Measurements from ENCODE around the gene PMEL.
"Not testable (repeated sequence)": the region's sequence is repeated elsewhere in the genome, so short reads cannot be mapped to it uniquely, and the experiment has no call there.

The PMEL gene

DNA sequence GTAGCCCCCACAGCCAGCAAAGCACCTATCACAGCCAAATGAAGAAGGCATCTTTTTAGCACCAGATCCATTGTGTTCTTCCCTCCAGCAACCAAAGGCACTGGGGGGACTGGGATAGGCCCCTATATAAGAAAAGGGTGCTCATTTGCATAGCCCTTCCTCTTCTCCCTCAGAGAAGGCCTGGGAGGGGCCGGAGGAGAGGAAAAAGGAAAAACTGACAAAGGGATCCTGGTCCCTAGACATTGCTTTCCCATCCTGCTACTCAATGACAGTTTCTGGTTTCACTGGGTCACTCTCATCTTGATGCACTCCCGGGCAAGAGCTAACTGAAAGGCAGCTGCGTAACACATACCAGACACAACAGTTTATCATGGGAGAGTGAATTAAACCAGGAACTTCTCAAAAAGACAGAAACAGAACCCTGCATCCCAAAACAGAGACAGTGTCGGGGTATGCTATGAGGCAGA is at the start of gene PMEL:
PMEL (minus strand) TSS at position 102 of the 467 bp plus-strand sequence; CDS start at position 71, 31 bp downstream.
- DNase-seq, result no peak

DNA sequence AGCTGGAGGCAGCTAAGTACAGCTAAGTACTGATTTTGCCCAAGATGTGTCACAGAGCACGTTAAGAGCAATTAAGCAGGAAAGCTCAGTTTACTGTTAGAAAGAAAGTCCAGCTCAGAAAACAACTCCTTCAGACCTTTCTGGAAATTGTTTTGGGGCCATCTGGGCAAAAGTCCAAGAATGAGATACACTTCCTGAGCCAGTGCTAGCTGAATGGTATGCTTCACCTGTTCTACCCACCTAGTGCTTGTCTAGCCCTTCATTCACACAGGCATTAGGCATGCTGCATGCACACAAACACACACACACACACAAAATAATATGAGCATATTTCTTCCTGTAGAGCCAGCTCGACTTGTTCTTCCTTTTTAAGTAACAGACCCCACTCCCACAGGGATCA is 48.4 kb upstream of the PMEL start:
- peak; percentile 14 for DNase-seq

DNA sequence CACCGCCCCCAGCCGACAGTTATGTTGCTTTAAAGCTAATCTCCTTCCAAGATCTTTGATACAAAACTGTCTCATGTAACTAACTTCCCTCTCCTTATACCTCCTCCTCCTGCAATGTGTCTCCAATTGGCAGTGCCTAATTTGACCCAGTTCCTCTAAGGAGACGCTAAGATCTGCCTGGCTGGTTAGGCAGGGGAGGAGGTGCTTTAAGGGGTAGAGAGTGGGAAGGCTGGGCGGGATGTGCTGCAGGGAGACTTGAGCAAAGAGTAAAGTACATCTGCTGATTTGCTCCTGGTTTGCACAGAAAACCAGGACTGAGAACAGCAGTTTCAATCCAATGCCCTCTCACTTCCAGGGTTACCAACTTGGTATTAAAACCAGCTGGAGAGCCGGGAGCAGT is 47.6 kb upstream of the PMEL start:
- DNase-seq, result no peak

DNA sequence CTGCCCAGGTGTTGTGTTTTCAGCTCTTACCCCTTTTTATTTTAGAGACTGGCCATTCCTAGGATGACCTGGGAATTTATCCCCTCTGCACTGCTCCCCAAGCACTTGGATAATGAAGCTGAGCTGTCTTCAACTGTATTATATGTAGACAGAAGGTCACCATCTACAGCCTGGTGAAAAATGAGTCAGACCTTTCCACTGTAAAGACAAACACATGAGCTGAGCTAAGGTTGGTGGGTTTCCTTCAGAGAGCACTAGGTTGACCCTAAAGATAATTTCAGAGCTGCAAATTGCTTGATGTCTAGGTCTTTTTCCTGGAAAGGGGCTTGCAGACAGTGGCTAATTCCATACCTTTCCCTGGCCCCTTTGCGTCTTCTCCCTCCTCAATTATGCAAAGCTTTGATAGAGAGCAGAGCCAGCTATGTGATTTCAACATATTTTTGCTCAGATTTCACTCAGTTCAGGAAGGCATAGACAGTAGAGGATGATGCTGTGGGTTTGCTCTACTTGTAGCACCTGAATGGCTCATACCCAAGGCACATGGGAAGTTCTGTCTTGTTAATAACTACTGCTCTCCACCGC is 45.8 kb upstream of the PMEL start:
- DNase-seq, result no peak

DNA sequence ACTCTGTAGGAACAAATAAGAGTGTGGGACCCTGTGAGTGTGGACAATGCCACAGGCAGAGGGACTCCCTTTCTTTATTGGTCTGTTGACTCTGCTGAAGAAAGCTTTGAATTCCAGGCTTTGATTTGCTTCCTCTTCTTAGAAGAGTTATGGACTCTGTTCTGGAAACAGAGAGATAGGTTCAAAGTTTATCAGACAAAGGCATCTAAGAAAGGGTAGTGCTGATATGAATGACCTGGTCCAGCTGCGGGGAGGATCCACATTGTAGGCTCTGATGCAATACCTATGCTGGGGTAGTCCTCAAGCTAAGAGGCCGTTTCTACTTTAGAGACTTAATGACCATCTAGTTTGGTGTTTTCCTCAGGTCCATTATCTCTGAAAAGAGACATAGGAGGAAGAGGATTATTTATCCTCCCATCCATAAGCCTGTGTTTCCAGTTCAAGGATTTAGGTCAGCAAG is 44.3 kb upstream of the PMEL start:
- DNase-seq, result no peak

DNA sequence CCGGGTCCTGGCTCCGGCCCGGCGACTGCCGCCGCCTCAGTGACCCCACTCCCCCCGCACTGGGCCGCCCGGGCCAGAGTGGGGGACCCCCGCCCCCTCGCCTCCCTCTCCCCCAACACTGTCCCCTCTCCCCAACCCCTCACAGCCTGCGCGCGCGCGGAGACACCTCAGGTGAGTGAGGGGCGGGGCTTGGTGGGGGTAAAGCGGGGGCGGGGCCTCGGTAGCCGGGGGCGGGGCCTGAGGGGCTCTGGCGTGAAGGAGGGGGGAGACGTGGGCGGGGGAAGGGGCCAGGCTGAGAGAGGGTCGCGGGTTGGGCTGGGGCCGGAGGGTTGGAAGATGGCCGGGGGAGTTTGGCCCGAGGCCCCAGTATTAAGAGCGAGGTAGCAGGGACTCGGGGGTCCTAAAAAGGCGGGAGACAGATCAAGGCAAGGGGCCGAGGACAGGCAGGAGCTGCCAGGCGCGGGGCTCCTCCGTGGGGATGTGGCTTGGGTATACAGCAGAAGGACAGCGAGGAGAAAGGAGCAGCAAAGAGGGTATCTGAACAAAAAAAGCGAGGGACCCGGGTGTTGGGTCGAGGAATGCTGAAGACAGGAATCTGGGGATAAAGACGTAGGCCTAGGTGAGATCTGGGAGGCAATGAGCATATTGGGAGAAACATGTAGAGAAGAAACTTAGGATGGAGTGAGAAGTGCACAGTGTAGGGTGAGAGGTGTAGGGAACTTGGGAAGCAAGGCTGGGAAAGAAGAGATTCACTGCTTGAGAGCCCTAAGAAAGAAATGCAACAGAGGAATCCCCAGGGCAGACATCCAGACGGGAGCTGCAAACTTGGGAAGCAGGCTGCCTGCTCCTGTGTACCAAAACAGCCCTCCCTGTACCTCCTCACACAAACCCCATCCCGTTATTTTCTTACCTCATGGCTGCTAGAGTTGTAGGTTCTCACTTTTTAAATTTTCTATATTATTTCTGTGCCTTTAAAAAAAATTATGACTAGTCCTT is 42.0 kb upstream of the PMEL start:
- peak; percentile 72 for DNase-seq

DNA sequence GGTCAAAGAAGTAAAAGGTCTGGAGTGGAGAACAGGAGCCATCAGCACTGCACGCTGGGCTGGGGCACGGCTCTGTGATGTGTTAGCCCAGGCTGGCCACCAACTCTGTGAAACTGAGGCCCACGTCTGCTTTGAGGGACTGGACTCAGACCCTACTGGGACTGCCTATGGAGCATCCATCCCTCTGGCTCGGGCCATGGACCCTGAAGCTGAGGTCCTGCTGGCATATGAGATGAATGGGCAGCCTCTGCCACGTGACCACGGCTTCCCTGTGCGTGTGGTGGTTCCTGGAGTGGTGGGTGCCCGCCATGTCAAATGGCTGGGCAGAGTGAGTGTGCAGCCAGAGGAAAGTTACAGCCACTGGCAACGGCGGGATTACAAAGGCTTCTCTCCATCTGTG is 38.4 kb upstream of the PMEL start:
- DNase-seq, result no peak

DNA sequence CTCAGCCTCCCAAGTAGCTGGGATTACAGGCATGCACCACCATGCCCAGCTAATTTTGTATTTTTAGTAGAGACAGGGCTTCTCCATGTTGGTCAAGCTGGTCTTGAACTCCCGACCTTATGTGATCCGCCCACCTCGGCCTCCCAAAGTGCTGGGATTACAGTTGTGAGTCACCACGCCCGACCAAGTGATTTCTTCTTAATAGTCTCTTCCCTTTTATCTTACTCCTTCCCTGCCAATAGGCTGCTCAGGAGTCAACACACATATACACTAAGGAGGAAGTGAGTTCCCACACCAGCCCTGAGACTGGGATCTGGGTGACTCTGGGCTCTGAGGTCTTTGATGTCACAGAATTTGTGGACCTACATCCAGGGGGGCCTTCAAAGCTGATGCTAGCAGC is 37.5 kb upstream of the PMEL start:
- not testable (repeated sequence) for DNase-seq

DNA sequence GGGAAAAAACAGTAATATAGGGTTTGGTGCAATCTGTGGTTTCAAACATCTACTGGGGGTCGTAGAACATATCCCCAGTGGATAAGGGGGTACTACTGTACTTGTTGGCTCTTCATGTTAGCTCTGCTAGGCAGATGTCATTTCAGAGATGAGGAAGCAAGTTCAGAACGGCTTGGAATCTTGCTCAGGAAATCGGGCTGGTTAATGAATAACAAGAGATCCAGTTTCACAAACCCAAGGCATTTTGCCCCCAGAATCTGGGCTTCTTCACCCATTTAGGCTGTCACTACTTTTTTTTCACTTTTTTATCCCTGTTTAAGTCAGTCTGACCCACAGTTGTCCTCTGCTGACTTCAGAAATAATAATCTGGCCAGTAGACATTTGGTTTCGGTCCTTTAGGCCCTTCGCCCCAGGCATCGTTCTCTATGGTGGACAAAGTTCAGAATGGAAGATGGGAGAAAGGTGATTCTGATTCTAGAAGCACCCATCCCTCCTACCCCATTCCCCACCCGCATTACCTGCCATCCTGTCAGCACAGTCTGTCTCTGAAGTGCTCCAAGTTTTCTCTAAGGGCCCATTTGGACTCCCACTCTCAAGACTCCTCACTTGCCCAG is 35.8 kb upstream of the PMEL start:
- no peak for DNase-seq

DNA sequence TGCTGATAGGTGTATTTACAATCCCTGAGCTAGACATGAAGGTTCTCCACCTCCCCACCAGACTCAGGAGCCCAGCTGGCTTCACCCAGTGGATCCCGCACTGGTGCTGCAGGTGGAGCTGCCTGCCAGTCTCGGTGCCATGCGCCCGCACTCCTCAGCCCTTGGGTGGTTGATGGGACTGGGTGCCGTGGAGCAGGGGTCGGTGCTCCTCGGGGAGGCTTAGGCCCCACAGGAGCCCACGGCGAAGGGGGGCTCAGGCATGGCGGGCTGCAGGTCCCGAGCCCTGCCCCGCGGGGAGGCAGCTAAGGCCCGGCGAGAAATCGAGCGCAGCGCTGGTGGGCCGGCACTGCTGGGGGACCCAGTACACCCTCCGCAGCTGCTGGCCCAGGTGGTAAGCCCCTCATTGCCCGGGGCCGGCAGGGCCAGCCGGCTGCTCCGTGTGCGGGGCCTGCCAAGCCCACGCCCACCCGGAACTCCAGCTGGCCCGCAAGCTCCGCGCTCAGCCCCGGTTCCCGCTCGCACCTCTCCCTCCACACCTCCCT is 34.2 kb upstream of the PMEL start:
- not testable (repeated sequence) for DNase-seq

DNA sequence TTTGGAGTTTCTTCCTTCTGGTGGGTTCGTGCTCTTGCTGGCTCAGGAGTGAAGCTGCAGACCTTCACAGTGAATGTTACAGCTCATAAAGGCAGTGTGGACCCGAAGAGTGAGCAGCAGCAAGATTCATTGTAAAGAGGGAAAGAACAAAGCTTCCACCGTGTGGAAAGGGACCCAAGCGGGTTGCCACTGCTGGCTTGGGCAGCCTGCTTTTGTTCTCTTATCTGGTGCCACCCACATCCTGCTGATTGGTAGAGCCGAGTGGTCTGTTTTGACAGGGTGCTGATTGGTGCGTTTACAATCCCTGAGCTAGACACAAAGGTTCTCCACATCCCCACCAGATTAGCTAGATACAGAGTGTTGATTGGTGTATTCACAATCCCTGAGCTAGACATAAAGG is 33.7 kb upstream of the PMEL start:
- not testable (repeated sequence) for DNase-seq

DNA sequence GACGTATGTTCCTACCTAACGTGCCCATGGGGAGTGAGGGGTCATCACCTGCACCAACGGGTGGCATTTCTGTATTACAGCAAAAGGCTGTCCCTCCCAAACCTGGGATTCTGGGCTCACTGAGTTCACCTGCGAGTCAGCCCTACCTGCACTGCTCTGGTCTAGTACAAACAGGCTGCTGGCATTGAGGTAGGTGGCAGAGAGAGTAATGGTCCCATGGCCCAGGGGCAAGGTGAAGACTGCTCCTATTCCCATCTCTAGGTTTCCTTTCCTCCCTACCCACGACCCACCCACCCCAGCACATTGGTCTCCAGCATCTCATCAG is 31.7 kb upstream of the PMEL start:
- DNase-seq, result no peak

DNA sequence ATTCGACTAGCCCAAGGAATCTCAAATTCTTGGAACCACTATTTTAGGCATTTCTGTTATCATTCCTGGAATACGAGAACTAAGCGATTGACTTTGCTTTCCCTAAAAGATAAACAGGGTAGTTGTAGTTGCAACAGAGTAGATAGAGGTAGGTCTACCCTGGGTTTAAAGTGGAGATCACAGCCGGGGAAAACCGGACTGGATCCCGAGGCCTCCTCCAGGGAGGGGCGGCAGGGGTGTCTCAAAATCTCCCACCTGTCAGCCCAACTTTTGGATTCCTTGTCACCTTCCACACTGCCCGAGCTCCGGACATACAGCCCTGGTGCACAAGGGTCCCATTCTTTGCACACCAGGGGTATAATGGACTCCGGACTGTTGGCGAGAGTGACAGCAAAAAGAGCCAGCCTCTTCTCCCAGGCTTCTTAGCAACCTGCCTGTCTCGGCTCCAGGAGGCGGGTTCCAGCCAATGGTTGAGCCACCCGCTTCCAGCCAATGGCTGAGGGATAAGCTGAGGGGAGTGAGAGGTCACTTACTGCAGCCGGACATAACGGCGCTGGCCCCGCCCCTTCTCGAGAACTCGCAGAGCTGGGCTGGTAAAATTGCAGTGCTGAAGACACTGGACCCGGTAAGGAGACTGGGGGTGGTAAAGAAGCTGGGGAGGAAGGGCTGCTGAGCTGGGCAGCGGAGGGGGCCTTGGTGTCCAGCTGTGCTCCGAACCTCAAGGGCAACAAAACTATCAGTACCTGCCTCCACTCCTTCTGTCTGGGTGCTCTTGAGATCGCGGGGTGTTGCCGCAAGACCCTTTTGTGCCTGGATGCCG is 31.1 kb upstream of the PMEL start, which contains the start of gene SUOX:
SUOX (plus strand) TSS at position 562 of the 820 bp plus-strand sequence. CDS start 4,946 bp downstream, outside the sequence.
- DNase-seq, result peak; percentile 89

DNA sequence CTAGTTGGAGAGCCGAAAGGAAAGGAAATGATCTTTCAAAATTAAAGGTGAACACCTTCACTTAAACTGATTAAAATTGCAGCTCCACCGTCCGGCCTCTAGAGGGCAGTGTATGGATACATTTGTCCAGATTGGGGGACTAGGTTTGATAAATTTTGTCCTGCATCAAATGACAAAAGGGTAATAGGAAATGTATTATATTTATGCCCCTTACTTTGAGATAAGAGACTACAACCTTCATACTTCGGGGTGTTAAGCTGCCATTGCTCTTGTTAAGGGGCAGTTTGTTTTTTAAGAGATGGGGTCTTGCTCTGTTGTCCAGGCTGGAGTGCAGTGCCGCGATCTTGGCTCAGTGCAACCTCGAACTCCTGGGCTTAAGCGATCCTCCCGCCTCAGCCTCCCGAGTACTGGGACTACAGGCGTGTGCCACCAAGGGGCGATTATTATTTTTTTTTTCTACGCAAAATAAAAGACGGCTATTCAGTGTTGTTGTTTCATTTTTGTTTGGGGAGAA is 30.4 kb upstream of the PMEL start:
- DNase-seq, result peak; percentile 64

DNA sequence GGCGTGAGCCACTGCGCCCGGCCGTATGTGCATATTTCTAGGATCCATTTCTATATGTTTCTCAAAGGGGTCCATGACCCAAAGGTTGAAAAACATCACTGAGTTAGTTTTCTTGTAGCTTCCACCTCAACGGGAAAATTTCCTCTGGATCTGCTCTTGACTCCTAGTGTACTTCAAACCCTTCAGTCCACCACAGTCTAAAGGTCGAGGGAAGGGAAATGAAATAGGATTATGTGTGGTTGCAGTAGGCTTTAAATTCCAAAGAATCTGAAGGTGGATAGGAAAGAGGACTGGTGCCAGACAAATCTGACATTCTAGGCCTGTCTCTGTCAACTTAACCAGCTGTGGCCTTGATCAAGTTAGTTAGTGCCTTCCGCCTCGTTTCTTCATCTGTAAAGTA is 29.5 kb upstream of the PMEL start:
- no peak for DNase-seq

DNA sequence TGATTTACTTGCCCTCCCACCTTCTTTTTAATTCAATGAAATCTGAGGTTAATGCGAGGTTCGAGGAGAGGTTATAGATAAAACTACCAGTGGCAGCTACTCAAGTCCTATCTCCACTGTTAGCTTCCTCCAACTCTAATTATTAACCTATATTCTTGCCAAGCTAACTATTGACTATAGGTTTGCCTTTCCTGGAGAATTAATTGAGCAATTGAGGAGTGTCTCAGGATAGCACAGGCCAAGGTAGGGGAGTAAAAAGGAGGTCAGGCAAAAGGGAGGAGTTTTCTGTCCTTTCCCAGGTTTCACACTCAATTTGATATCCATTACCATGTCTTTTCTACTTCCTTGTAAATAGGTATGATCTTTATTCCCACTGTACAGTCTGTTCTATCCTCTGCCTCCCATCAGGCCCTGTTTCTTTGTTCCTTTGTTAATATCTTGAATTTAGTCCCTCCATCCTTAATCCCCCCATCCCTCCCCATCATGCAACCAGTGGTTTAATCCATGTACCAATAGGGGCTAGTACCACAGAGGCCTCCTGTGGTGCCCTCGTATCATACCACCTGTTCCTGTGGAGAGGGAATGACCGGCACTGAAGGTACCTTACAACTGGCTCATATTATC is 27.5 kb upstream of the PMEL start:
- DNase-seq, result no peak

DNA sequence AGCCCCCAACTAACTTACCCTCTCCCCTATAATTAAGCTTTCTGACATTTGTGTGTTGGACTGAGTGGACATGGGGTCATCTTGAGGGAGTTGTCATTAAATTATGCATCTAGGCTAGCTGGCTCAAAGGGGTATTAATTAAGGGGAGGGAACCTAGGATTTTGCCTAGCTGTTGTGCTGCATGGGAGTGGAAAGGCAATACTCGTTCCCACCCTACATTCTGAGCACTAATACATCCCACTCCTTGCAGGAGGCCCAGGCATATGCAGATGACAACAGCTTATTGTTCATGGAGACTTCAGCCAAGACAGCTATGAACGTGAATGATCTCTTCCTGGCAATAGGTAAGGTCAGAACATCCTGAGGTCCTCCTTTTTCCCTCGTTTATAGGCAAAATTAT is 25.3 kb upstream of the PMEL start:
- no peak for DNase-seq

DNA sequence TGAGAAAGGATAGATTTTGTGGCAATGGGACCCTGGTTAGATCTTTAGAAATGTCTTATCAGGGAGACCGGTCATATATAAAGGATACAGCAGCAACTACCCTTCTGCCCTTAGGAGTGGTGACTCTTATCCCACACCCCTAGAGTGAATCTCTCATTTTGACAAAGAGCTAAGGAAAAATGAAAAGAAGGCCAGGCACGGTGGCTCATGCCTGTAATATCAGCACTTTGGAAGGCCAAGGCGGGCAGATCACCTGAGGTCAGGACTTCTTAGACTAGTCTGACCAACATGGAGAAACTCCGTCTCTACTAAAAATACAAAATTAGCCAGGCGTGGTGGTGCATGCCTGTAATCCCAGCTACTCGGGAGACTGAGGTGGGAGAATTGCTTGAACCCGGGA is 20.1 kb upstream of the PMEL start:
- not testable (repeated sequence) for DNase-seq

DNA sequence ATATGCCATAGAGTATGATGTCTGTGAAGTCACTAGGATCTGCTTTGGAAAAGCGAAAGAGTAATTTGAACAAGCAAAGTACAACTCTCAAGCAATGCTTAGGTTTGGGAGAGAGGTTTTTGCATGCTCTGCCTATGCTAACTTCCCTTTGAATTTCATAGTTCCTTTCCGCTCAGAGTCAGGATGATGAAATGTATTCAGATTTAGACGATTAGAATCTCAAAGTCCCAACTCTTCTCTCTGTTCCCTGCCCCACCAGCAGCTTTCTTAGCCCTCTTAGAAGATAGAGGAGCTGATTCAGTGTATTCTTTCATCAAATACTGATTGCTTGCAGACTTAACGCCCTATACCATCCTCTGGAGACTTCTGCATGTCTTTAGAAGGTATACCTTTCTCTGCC is 19.5 kb upstream of the PMEL start:
- no peak for DNase-seq

DNA sequence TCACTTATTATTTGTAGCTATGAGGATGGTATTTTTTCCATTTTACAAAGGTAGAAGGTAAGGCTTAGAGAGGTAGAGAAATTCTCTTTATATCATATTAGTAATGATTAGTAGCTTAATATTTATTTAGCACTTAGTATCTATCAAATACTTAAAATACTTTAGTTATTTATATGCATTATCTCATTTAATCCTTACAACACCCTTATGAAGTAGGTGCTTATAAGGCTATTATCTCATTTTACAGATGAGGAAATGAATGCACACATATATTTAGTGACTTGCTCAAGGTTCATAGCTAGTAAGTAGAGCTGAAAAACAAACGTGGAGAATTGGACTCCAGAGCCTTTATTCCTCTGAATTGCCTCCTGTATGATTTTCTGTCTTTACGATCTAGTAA is 19.0 kb upstream of the PMEL start:
- no peak for DNase-seq

DNA sequence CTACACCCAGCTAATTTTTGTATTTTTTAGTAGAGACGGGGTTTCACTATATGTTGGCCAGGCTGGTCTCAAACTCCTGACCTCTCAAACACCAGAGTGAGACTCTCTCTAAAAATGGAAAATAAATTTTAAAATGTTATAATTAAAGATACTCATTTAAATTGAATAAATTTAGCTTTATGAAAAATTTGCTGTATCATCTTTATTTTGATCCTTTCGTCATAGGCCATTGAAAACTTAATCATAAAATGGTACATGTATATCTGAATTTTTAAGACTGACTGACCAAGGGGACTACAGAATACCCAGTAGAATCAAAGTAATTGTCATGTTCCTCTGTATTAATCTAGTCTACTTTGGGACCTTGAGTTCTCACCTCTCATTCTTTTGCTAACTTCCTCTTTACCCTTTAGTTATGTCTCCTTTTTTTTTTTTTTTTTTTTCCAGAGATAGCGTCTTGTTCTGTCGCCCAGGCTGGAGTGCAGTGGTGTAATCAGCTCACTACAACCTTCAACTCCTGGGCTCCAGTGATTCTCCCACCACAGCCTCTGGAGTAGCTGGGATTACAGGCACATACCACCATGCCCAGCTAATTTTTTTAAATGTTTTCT is 17.5 kb upstream of the PMEL start:
- DNase-seq, result no peak

Data from NCI-H345 (cell line).